ENCODE results near the gene STXBP6. TPM values are rescaled to one million over a fixed set of nuclear protein-coding genes. Genes with fewer than 3 reads are reported as not detected.
A peak's percentile ranks its signal among the peaks of the same experiment; 100 is the strongest.

STXBP6 gene
- total and polyA plus RNA-seq, 2 of the 13 experiments (the other 11 are each of a cell fraction or from before 2014, with no cell fraction given) = 35.3 to 42.8 TPM

DNA sequence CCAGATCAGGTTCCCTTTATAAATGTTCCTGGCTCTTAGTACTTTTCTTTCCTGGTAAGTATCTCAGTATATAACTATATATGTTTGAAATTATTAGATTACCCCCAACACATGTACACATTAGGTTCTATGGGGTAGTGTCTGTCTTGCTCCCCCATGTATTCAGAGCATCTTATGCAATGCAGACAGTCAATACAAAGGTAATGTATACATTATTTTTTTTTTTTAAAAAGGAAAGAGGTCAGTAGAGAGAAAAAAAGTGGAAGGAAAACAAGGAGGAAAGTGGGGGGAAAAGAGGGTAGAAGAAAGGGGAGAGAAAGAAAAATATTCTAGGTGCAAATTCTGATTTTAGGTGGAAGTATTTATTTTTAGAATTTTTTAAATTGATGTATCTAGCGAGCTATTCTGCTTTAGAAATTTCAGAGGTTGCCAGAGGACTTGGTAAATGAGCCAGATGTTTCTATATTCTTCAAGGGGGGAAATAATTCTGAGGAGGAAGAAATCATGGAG lies 157.9 kb downstream of the STXBP6 start (continued):
- TF ChIP-seq SOX13 (IDR thresholded peaks at IDR 0.05) (no peak), SOX13 (CRISPR knock-in tag; conservative IDR thresholded peaks at IDR 0.05 in 1 of 2, IDR thresholded peaks at IDR 0.05 in 1 of 2) (peak in 1 of 2 experiments; percentile 47; a peak in 1 of 4 replicates), NFATC3 (CRISPR knock-in tag; IDR thresholded peaks at IDR 0.05) (no peak), KMT2B (CRISPR knock-in tag; IDR thresholded peaks at IDR 0.05) (no peak), RXRB (CRISPR knock-in tag; IDR thresholded peaks at IDR 0.05; ENCODE audit: borderline replicate concordance) (peak; percentile 61; the same call in 1 of the 2 replicates), KAT8 (CRISPR knock-in tag; IDR thresholded peaks at IDR 0.05) (peak; percentile 13; the same call in 1 of the 2 replicates), TCF7L2 (IDR thresholded peaks at IDR 0.05; ENCODE audit: low read depth, low read length) (no peak), ZNF629 (CRISPR knock-in tag; conservative IDR thresholded peaks at IDR 0.05) (no peak), FOXK1 (CRISPR knock-in tag; IDR thresholded peaks at IDR 0.05; ENCODE audit: borderline replicate concordance, low read depth) (0 out of 2 replicates have a peak, but pooled peaks have one; percentile 29), GZF1 (CRISPR knock-in tag; IDR thresholded peaks at IDR 0.05) (0 out of 2 replicates have a peak, but pooled peaks have one; percentile 1), ZBTB38 (CRISPR knock-in tag; IDR thresholded peaks at IDR 0.05) (no peak), NCOR1 (IDR thresholded peaks at IDR 0.05; ENCODE audit: borderline replicate concordance, low read length) (peak; percentile 75; the same call in 1 of the 2 replicates), ZNF720 (CRISPR knock-in tag; IDR thresholded peaks at IDR 0.05) (no peak), ZNF773 (CRISPR knock-in tag; IDR thresholded peaks at IDR 0.05; ENCODE audit: borderline replicate concordance) (no peak), HHEX (CRISPR knock-in tag; IDR thresholded peaks at IDR 0.05) (no peak)
- TF ChIP-seq, protein P1, sequence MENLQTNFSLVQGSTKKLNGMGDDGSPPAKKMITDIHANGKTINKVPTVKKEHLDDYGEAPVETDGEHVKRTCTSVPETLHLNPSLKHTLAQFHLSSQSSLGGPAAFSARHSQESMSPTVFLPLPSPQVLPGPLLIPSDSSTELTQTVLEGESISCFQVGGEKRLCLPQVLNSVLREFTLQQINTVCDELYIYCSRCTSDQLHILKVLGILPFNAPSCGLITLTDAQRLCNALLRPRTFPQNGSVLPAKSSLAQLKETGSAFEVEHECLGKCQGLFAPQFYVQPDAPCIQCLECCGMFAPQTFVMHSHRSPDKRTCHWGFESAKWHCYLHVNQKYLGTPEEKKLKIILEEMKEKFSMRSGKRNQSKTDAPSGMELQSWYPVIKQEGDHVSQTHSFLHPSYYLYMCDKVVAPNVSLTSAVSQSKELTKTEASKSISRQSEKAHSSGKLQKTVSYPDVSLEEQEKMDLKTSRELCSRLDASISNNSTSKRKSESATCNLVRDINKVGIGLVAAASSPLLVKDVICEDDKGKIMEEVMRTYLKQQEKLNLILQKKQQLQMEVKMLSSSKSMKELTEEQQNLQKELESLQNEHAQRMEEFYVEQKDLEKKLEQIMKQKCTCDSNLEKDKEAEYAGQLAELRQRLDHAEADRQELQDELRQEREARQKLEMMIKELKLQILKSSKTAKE (CRISPR knock-in tag; IDR thresholded peaks at IDR 0.05; ENCODE audit: borderline replicate concordance) = 0 out of 2 replicates have a peak, but pooled peaks have one; percentile 61
- TF ChIP-seq, protein P2, sequence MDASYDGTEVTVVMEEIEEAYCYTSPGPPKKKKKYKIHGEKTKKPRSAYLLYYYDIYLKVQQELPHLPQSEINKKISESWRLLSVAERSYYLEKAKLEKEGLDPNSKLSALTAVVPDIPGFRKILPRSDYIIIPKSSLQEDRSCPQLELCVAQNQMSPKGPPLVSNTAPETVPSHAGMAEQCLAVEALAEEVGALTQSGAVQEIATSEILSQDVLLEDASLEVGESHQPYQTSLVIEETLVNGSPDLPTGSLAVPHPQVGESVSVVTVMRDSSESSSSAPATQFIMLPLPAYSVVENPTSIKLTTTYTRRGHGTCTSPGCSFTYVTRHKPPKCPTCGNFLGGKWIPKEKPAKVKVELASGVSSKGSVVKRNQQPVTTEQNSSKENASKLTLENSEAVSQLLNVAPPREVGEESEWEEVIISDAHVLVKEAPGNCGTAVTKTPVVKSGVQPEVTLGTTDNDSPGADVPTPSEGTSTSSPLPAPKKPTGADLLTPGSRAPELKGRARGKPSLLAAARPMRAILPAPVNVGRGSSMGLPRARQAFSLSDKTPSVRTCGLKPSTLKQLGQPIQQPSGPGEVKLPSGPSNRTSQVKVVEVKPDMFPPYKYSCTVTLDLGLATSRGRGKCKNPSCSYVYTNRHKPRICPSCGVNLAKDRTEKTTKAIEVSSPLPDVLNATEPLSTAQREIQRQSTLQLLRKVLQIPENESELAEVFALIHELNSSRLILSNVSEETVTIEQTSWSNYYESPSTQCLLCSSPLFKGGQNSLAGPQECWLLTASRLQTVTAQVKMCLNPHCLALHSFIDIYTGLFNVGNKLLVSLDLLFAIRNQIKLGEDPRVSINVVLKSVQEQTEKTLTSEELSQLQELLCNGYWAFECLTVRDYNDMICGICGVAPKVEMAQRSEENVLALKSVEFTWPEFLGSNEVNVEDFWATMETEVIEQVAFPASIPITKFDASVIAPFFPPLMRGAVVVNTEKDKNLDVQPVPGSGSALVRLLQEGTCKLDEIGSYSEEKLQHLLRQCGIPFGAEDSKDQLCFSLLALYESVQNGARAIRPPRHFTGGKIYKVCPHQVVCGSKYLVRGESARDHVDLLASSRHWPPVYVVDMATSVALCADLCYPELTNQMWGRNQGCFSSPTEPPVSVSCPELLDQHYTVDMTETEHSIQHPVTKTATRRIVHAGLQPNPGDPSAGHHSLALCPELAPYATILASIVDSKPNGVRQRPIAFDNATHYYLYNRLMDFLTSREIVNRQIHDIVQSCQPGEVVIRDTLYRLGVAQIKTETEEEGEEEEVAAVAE (CRISPR knock-in tag; IDR thresholded peaks at IDR 0.05; ENCODE audit: borderline replicate concordance) = no peak
- TF ChIP-seq, protein P3, sequence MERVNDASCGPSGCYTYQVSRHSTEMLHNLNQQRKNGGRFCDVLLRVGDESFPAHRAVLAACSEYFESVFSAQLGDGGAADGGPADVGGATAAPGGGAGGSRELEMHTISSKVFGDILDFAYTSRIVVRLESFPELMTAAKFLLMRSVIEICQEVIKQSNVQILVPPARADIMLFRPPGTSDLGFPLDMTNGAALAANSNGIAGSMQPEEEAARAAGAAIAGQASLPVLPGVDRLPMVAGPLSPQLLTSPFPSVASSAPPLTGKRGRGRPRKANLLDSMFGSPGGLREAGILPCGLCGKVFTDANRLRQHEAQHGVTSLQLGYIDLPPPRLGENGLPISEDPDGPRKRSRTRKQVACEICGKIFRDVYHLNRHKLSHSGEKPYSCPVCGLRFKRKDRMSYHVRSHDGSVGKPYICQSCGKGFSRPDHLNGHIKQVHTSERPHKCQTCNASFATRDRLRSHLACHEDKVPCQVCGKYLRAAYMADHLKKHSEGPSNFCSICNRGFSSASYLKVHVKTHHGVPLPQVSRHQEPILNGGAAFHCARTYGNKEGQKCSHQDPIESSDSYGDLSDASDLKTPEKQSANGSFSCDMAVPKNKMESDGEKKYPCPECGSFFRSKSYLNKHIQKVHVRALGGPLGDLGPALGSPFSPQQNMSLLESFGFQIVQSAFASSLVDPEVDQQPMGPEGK (CRISPR knock-in tag; IDR thresholded peaks at IDR 0.05) = peak; percentile 65; the same call in 1 of the 2 replicates
- TF ChIP-seq, protein P4, sequence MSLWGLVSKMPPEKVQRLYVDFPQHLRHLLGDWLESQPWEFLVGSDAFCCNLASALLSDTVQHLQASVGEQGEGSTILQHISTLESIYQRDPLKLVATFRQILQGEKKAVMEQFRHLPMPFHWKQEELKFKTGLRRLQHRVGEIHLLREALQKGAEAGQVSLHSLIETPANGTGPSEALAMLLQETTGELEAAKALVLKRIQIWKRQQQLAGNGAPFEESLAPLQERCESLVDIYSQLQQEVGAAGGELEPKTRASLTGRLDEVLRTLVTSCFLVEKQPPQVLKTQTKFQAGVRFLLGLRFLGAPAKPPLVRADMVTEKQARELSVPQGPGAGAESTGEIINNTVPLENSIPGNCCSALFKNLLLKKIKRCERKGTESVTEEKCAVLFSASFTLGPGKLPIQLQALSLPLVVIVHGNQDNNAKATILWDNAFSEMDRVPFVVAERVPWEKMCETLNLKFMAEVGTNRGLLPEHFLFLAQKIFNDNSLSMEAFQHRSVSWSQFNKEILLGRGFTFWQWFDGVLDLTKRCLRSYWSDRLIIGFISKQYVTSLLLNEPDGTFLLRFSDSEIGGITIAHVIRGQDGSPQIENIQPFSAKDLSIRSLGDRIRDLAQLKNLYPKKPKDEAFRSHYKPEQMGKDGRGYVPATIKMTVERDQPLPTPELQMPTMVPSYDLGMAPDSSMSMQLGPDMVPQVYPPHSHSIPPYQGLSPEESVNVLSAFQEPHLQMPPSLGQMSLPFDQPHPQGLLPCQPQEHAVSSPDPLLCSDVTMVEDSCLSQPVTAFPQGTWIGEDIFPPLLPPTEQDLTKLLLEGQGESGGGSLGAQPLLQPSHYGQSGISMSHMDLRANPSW (CRISPR knock-in tag; IDR thresholded peaks at IDR 0.05; ENCODE audit: borderline replicate concordance) = no peak

Data from HepG2 (cell line).